H1 (cell line): ENCODE results near the gene BRIP1. TPM values are rescaled to one million over a fixed set of nuclear protein-coding genes. Genes with fewer than 3 reads are reported as not detected.

Experiments
- BCL11A ChIP-seq, 2 experiments: IDR thresholded peaks; one replicate each; pipeline ENCODE4 v1.6.1; 2011; ENCODE audit warnings: low read depth in 2 of 2, low read length in 2 of 2, mild to moderate bottlenecking in 2 of 2
- CHD1 ChIP-seq: IDR thresholded peaks from 2 replicates; pipeline ENCODE4 v1.6.1; 2012; ENCODE audit warnings: low read depth, low read length, improper control_type of control experiment
- KDM1A ChIP-seq: fragments of 200-600, 300-600 bp; sonication (generic); IDR thresholded peaks from 2 replicates; pipeline ENCODE4 v1.7.1; 2016; ENCODE audit warnings: mild to moderate bottlenecking, low read length, borderline replicate concordance
- KDM4A ChIP-seq: IDR thresholded peaks from one replicate; pipeline ENCODE4 v1.7.1; 2012; ENCODE audit warnings: low read depth, mild to moderate bottlenecking, moderate library complexity, low read length, inconsistent platforms; ENCODE audit not compliant: severe bottlenecking
- MAFK ChIP-seq: IDR thresholded peaks from 2 replicates; pipeline ENCODE4 v1.6.1; 2012; ENCODE audit warnings: low read depth, mild to moderate bottlenecking, improper control_type of control experiment, low read length
- RBBP5 ChIP-seq: IDR thresholded peaks from 2 replicates; pipeline ENCODE4 v1.7.1; 2012; ENCODE audit warnings: low read depth, mild to moderate bottlenecking, inconsistent platforms, low read length, moderate library complexity, borderline replicate concordance
- RNF2 ChIP-seq: fragments of 200-900, 300-1000 bp; sonication (generic); IDR thresholded peaks from 2 replicates; pipeline ENCODE4 v1.7.1; 2016; ENCODE audit warnings: borderline replicate concordance, low read depth, mild to moderate bottlenecking, antibody characterized with exemption, low read length; ENCODE audit not compliant: poor library complexity, severe bottlenecking; ENCODE audit errors: missing control alignments
- SP1 ChIP-seq: IDR thresholded peaks from 2 replicates; pipeline ENCODE4 v1.6.1; 2011; ENCODE audit warnings: low read depth, low read length
- SP4 ChIP-seq: IDR thresholded peaks from 2 replicates; pipeline ENCODE4 v1.6.1; 2012; ENCODE audit warnings: low read length, inconsistent platforms
- TEAD4 ChIP-seq: IDR thresholded peaks from 2 replicates; pipeline ENCODE4 v1.6.1; 2012; ENCODE audit warnings: low read depth, low read length, inconsistent platforms, mixed read lengths
- ZNF274 ChIP-seq: IDR thresholded peaks from 2 replicates; pipeline ENCODE4 v1.7.0; 2012; ENCODE audit warnings: low read length, borderline replicate concordance; ENCODE audit errors: extremely low read depth
- polyA plus RNA-seq, 7 experiments: library from polyadenylated mRNA; depleted of rRNA in 3 of 7; stranded (reverse) in 5 of 7; unstranded in 2 of 7; fragments of >200 nt in 5 of 7; fragments of 200-250 nt in 2 of 7; gene quantifications; 1 replicate in 5 of 7; 2 replicates in 1 of 7; 4 replicates in 1 of 7; pipeline versions ENCODE4 v1.2.1 to v1.2.3, GENCODE V29; 2011 to 2013; ENCODE audit warnings: missing spikeins in 2 of 7, mixed read lengths in 2 of 7
- total RNA-seq: library from RNA; stranded (reverse); fragmentation: NEBNext Ultra II Directional; extraction: Animal tissue kit (Norgen Biotek cat#: 25700); gene quantifications from 2 replicates; pipeline ENCODE4 v1.2.1, GENCODE V29; 2021
- TF ChIP-seq, protein P1 (sequence below): fragments of 300-600 bp; sonication (generic); IDR thresholded peaks from 2 replicates; pipeline ENCODE4 v1.7.1; 2012; ENCODE audit warnings: low read length, moderate library complexity, mild to moderate bottlenecking, inconsistent platforms; ENCODE audit not compliant: insufficient replicate concordance

Gene BRIP1
- total and polyA plus RNA-seq, 2 of the 8 experiments (the other 6 are each of a cell fraction or from before 2014, with no cell fraction given): 5.8 to 19.2 TPM

DNA sequence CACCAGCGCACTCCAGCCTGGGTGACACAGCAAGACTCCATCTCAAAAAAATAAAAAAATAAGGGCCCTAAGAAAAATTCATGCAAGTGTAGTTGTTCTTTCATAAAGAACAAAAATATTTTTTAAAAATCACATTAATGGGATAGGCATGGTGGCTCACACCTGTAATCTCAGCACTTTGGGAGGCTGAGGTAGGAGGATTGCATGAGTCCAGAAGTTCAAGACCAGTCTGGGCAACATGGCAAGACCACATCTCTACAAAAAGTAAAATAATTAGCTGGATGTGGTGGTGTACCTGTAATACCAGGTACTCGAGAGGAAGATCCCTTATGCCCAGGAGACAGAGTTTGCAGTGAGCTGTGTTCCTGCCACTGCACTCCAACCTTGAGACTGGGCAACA lies 15.2 kb upstream of the BRIP1 start (continued):
- TF ChIP-seq, protein P1, sequence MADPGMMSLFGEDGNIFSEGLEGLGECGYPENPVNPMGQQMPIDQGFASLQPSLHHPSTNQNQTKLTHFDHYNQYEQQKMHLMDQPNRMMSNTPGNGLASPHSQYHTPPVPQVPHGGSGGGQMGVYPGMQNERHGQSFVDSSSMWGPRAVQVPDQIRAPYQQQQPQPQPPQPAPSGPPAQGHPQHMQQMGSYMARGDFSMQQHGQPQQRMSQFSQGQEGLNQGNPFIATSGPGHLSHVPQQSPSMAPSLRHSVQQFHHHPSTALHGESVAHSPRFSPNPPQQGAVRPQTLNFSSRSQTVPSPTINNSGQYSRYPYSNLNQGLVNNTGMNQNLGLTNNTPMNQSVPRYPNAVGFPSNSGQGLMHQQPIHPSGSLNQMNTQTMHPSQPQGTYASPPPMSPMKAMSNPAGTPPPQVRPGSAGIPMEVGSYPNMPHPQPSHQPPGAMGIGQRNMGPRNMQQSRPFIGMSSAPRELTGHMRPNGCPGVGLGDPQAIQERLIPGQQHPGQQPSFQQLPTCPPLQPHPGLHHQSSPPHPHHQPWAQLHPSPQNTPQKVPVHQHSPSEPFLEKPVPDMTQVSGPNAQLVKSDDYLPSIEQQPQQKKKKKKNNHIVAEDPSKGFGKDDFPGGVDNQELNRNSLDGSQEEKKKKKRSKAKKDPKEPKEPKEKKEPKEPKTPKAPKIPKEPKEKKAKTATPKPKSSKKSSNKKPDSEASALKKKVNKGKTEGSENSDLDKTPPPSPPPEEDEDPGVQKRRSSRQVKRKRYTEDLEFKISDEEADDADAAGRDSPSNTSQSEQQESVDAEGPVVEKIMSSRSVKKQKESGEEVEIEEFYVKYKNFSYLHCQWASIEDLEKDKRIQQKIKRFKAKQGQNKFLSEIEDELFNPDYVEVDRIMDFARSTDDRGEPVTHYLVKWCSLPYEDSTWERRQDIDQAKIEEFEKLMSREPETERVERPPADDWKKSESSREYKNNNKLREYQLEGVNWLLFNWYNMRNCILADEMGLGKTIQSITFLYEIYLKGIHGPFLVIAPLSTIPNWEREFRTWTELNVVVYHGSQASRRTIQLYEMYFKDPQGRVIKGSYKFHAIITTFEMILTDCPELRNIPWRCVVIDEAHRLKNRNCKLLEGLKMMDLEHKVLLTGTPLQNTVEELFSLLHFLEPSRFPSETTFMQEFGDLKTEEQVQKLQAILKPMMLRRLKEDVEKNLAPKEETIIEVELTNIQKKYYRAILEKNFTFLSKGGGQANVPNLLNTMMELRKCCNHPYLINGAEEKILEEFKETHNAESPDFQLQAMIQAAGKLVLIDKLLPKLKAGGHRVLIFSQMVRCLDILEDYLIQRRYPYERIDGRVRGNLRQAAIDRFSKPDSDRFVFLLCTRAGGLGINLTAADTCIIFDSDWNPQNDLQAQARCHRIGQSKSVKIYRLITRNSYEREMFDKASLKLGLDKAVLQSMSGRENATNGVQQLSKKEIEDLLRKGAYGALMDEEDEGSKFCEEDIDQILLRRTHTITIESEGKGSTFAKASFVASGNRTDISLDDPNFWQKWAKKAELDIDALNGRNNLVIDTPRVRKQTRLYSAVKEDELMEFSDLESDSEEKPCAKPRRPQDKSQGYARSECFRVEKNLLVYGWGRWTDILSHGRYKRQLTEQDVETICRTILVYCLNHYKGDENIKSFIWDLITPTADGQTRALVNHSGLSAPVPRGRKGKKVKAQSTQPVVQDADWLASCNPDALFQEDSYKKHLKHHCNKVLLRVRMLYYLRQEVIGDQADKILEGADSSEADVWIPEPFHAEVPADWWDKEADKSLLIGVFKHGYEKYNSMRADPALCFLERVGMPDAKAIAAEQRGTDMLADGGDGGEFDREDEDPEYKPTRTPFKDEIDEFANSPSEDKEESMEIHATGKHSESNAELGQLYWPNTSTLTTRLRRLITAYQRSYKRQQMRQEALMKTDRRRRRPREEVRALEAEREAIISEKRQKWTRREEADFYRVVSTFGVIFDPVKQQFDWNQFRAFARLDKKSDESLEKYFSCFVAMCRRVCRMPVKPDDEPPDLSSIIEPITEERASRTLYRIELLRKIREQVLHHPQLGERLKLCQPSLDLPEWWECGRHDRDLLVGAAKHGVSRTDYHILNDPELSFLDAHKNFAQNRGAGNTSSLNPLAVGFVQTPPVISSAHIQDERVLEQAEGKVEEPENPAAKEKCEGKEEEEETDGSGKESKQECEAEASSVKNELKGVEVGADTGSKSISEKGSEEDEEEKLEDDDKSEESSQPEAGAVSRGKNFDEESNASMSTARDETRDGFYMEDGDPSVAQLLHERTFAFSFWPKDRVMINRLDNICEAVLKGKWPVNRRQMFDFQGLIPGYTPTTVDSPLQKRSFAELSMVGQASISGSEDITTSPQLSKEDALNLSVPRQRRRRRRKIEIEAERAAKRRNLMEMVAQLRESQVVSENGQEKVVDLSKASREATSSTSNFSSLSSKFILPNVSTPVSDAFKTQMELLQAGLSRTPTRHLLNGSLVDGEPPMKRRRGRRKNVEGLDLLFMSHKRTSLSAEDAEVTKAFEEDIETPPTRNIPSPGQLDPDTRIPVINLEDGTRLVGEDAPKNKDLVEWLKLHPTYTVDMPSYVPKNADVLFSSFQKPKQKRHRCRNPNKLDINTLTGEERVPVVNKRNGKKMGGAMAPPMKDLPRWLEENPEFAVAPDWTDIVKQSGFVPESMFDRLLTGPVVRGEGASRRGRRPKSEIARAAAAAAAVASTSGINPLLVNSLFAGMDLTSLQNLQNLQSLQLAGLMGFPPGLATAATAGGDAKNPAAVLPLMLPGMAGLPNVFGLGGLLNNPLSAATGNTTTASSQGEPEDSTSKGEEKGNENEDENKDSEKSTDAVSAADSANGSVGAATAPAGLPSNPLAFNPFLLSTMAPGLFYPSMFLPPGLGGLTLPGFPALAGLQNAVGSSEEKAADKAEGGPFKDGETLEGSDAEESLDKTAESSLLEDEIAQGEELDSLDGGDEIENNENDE: no peak
- TF ChIP-seq RBBP5: no peak
- TF ChIP-seq CHD1: no peak
- no peak for TF ChIP-seq SP1
- no peak for TF ChIP-seq KDM1A
- no peak for TF ChIP-seq RNF2
- TF ChIP-seq KDM4A: no peak
- TF ChIP-seq TEAD4: no peak
- TF ChIP-seq SP4: no peak
- no peak for TF ChIP-seq MAFK
- no peak for TF ChIP-seq ZNF274
- TF ChIP-seq BCL11A (IDR thresholded peaks at IDR 0.05; ENCODE audit: low read depth in 2 of 2, low read length in 2 of 2): no peak
